H1 (cell line): Measurements from ENCODE around the gene DPP3. TPM values are rescaled to one million over a fixed set of nuclear protein-coding genes. Genes with fewer than 3 reads are reported as not detected.

Experiments
- BACH1 ChIP-seq: IDR thresholded peaks from 2 replicates; pipeline ENCODE4 v1.6.1; 2012; ENCODE audit warnings: low read length, improper control_type of control experiment
- HDAC6 ChIP-seq: IDR thresholded peaks from one replicate; pipeline ENCODE4 v1.7.1; 2012; ENCODE audit warnings: low read depth, mild to moderate bottlenecking, inconsistent platforms, low read length, moderate library complexity
- PHF8 ChIP-seq: fragments of 200-600 bp; sonication (generic); conservative IDR thresholded peaks from 2 replicates; pipeline ENCODE4 v1.7.1; 2012; ENCODE audit warnings: low read depth, mild to moderate bottlenecking, inconsistent platforms, low read length, moderate library complexity
- RAD21 ChIP-seq, 2 experiments: IDR thresholded peaks in 1 of 2; conservative IDR thresholded peaks in 1 of 2; 2 replicates each; pipeline ENCODE4 v1.6.1; 2011; ENCODE audit warnings: low read depth in 2 of 2, low read length in 2 of 2, improper control_type of control experiment in 1 of 2, inconsistent platforms in 1 of 2, mild to moderate bottlenecking in 1 of 2, moderate library complexity in 1 of 2
- RBBP5 ChIP-seq: IDR thresholded peaks from 2 replicates; pipeline ENCODE4 v1.7.1; 2012; ENCODE audit warnings: low read depth, mild to moderate bottlenecking, inconsistent platforms, low read length, moderate library complexity, borderline replicate concordance
- polyA plus RNA-seq, 7 experiments: library from polyadenylated mRNA; depleted of rRNA in 3 of 7; stranded (reverse) in 5 of 7; unstranded in 2 of 7; fragments of >200 nt in 5 of 7; fragments of 200-250 nt in 2 of 7; gene quantifications; 1 replicate in 5 of 7; 2 replicates in 1 of 7; 4 replicates in 1 of 7; pipeline versions ENCODE4 v1.2.1 to v1.2.3, GENCODE V29; 2011 to 2013; ENCODE audit warnings: missing spikeins in 2 of 7, mixed read lengths in 2 of 7
- total RNA-seq: library from RNA; stranded (reverse); fragmentation: NEBNext Ultra II Directional; extraction: Animal tissue kit (Norgen Biotek cat#: 25700); gene quantifications from 2 replicates; pipeline ENCODE4 v1.2.1, GENCODE V29; 2021
- TF ChIP-seq, protein P1 (sequence below): IDR thresholded peaks from 2 replicates; pipeline ENCODE4 v1.6.1; 2012; ENCODE audit warnings: inconsistent platforms
- TF ChIP-seq, protein P2 (sequence below): IDR thresholded peaks from 2 replicates; pipeline ENCODE4 v1.6.1; 2011; ENCODE audit warnings: low read depth, mild to moderate bottlenecking, low read length; ENCODE audit not compliant: insufficient read depth
- TF ChIP-seq, protein P3 (sequence below): IDR thresholded peaks from 2 replicates; pipeline ENCODE4 v1.6.1; 2012; ENCODE audit warnings: inconsistent platforms

Gene DPP3
- total and polyA plus RNA-seq, 2 of the 8 experiments (the other 6 are each of a cell fraction or from before 2014, with no cell fraction given) = 75.1 to 82.7 TPM

DNA sequence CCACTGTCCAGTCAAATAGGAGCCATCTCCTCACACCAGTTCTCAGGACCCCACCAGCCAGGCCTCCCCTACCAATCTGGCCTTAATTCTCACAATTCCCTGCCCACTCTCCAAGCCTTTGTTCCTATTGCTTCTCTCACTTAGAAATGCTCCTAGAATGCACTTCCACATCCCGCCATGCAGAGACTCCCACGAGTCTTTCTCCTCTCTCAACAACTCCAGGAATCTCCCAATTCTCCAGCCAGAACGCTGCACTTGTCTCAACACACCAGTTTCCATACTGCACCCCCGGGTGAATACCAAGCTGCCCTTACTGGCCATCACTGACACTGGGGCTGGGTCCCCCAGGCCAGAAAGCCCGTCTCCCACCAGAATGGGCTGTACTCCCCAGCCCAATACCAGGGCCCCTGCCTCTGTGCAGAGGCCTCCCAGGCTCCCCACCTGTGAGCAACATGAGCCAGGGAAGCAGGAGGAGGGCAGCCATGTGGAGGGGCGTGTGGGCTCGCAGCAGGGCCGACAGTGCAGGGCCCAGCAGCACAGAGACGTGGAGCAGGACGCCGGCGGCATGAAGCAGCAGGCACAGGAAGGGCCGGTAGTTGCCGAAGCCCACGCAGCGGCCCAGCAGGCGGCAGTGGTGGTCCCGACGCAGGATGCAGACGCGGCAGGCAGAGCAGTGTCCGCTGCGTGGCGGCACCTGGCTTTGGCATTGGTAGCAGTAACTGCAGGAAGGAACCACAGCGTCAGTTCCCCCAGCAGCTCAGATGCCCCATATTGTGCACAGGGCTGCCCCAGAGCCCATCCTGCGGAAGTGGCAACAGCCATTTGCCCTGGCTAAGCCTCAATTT lies 63.3 kb downstream of the DPP3 start (continued):
- TF ChIP-seq, protein P1, sequence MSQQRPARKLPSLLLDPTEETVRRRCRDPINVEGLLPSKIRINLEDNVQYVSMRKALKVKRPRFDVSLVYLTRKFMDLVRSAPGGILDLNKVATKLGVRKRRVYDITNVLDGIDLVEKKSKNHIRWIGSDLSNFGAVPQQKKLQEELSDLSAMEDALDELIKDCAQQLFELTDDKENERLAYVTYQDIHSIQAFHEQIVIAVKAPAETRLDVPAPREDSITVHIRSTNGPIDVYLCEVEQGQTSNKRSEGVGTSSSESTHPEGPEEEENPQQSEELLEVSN = no peak
- TF ChIP-seq, protein P2, sequence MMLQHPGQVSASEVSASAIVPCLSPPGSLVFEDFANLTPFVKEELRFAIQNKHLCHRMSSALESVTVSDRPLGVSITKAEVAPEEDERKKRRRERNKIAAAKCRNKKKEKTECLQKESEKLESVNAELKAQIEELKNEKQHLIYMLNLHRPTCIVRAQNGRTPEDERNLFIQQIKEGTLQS = no peak
- no peak for TF ChIP-seq PHF8
- TF ChIP-seq, protein P3, sequence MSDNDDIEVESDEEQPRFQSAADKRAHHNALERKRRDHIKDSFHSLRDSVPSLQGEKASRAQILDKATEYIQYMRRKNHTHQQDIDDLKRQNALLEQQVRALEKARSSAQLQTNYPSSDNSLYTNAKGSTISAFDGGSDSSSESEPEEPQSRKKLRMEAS = peak; percentile 50; the same call in 1 of the 2 replicates
- TF ChIP-seq BACH1 = 0 out of 2 replicates have a peak, but pooled peaks have one; percentile 28
- no peak for TF ChIP-seq HDAC6
- TF ChIP-seq RAD21 (IDR thresholded peaks at IDR 0.05 in 1 of 2, conservative IDR thresholded peaks at IDR 0.05 in 1 of 2; ENCODE audit: low read depth in 2 of 2, low read length in 2 of 2) = peak in 1 of 2 experiments; percentile 52; a peak in 2 of 4 replicates
- TF ChIP-seq RBBP5 = no peak
